Hippocampal formation (tissue), 2 donors: ENCODE measurements around the gene MYO10.
A peak's percentile ranks its signal among the peaks of the same experiment; 100 is the strongest.
"Not testable (repeated sequence)": the region's sequence is repeated elsewhere in the genome, so short reads cannot be mapped to it uniquely, and the experiment has no call there.

ENCODE experiments used
- DNase-seq, 2 donors: peaks; one replicate each; lab custom pipeline; 2025; lab: John Stamatoyannopoulos, UW

Gene MYO10

GRCh38 chr5:16669776-16670175, 266.3 kb downstream of the MYO10 start:
- no peak for DNase-seq

- no peak for DNase-seq
Measured at GRCh38 chr5:16668631-16669030, 267.5 kb downstream of the MYO10 start.

- no peak for DNase-seq
Measured at GRCh38 chr5:16668194-16668593, 267.9 kb downstream of the MYO10 start.

DNA sequence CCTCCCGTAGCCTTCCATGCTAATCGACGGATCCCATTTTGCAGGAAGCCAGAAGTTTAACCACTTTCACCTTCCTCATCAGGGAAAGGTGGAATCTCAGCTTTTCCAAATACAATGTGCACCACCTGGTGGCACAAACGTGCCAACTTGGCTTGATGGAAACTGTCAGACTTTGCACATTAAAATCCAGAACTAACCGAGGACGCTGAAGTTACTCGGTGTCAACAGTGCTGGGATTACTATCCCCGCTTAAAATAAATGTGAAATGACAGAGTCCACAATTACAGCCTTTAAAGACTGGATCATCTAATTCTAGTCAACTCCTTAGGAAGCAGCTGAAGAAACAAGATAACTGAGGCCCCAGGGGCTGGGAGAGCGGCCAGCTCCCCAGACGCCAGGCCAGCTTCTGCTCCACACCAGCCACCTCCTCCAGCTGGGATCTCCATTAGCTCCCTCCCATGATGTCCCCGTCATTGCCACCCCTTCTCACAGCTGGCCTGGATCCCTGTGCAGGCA, 269.1 kb downstream of the MYO10 start:
- peak; percentile 19 to 20 for DNase-seq

GRCh38 chr5:16666130-16666882, 269.8 kb downstream of the MYO10 start:
- no peak for DNase-seq

- no peak for DNase-seq
Measured at GRCh38 chr5:16665601-16666000, 270.5 kb downstream of the MYO10 start.

DNA sequence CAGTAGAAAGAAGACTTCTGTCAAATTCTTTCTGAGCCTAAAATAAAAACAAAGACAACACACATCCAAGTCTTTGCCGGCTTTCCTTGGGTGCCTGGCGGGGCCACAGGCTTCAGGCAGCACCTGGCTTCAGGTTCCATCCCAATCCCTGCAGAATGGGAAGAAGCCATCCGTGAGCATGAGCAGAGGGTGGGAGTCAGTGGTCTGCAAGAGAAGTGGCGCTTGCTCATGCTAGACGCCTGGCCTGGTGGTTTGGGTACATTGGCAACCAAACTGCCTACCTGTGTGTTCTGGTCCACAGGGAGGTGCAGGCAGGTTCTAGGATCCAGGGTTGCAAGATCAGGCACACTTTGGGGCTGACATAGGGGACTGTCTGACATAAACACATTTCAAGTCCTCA, 271.7 kb downstream of the MYO10 start:
- DNase-seq = no peak

- no peak for DNase-seq
Measured at GRCh38 chr5:16663840-16664239, 272.2 kb downstream of the MYO10 start.

DNA sequence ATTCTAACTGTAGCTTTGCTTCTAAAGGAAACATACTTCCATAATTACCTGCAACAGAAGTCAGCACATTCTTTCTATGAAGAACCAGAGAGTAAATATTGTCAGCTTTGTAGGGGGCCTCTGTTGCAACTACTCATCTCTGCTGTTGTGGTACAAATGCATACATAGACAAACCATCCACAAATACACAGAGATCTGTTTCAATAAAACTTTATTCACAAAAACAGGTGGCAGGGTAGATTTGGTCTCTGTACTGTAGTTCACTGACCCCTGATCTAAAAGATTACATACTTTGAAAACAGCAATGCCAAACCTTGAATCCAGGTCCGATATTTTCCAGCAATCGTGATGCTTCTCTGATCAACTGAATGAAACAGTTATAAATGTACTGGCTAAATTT, 274.4 kb downstream of the MYO10 start:
- DNase-seq = no peak

DNA sequence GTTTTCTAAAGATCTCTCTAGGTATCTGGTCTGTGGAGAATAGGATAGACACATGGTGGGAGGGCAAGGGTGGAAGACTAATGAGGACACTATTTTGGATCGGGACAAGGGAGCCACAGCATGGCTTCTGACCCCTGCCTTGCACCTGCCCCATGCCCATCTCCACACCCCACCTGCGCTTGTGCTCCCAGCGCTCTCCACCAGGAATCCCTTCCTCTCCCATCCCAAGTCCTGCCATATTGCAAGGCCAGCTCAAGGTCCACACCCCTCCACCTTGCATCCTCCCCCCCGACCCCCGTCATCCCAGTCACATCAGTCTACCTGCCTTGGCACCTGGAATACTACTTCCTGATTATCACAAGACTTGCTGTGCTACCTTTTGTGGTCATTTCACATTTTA, 275.1 kb downstream of the MYO10 start:
- DNase-seq = no peak

GRCh38 chr5:16659536-16659935, 276.6 kb downstream of the MYO10 start:
- no peak for DNase-seq

DNA sequence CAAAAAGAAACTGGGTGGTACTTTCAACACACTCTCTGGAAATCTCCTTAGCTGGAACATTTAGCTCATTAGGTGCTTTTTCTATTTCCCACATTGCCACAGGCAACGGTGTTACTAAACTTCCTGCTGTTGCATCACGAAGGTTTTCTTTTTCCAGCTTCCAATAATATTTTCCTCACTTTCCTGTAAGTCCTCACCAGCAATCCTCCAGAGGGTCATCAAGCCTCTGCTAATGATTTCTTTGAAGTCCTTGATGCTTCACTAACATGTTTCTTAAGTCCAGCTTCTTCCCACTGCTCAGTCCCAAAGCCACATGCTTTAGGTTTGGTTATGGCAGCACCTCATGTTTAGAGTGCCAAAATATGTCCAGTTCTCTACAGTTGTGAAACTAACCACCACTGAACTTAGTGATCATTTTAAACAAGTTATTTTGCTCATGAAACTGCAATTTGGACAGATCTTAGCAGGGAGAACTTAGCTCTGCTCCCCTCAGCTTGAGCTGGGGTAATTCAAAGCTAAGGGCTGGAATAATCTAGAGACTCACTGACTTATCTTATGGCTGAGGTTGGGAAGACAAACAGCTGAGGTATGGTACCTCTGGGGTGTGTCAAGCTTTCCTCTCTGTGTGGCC, 279.4 kb downstream of the MYO10 start:
- DNase-seq = no peak

- no peak for DNase-seq
Measured at GRCh38 chr5:16654647-16655334, 281.3 kb downstream of the MYO10 start.

GRCh38 chr5:16648739-16649138, 287.3 kb downstream of the MYO10 start:
- not testable (repeated sequence) for DNase-seq

DNA sequence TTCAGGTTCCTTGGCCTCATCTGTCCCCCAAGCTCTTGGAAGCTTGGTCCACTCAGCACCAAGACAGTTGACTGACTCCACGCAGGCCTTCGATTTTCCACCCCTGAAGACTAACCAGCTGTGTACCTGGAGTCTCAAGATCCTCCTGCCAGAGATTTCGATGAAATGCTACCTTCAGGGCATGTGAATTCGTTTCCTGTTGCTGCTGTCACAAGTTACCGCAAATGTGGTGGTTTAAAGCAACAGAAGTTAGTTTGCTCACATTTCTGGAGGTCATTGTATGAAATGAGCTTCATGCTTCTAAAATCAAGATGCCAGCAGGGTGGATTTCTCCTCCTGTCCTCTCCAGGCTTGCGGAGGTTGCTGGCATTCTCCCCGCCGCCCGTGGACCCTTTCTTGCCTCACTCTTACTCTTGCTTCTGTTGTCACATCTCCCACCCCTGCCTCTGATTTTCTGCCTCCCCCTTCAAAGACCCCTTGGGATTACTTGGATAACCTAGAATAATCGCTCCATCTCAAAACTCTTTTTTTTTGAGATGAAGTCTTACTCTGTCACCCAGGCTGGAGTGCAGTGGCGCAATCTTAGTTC, 291.7 kb downstream of the MYO10 start:
- no peak for DNase-seq

GRCh38 chr5:16642867-16643266, 293.2 kb downstream of the MYO10 start:
- DNase-seq = no peak

DNA sequence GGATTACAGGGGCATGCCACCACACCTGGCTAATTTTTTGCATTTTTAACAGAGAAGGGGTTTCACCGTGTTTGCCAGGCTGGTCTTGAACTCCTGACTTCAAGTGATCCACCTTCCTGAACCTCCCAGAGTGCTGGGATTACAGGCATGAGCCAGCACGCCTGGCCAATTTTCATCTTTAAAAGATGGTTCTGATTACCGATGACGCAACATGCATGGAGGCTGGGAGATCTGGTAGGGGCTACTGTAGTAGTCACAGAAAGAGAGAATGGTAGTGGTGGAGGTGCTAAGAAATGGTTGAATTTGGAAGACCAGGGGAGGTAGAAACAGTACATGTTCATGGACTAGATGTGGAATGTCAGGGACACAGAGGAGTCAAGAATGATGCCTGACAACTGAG, 296.9 kb downstream of the MYO10 start:
- DNase-seq = no peak

GRCh38 chr5:16628376-16628775, 307.7 kb downstream of the MYO10 start:
- DNase-seq = no peak

DNA sequence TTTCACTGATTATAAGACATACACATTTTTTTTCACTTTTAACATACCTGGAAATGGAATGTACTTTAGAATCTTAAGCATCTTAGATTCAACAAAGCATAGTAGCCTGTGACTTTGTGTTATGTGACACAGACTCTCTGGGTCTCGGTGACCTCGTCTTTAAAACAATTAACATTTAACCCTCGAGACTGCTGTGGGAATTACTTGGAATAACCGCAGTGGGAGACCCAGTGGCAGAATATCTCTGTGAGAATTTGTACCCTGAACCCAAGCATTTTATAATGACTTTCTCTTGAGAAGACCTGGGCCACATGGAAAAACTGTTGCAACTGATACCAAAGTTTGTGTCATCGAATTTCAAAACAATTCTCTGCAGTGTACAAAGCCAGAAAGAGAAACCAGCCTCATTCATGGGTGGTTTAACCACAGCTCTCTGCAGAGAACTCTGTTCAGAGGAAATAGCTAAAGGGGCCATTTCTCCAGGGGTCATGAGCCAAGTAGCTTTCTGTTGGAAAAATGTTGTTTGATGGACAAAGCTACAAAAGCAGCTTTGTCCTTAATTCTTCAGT, 309.3 kb downstream of the MYO10 start:
- no peak for DNase-seq

DNA sequence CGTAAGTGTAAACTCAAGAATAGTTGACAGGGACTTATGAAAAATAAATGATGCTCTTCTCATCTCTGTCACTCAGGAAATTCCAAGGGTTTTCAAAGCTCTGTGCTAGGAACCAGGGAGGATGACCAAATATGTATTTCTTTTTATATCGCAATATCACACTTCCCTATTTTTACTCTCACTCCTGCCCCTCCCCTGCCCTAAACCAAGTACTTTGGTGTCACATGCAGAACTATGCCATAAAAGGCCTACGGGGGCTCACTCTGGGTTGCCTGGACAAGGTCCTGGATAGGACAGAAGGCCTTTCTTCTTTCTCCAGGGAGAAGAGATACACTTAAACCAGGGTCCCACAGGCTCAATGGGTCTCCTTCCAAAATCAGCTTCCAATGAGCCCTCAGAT, 311.0 kb downstream of the MYO10 start:
- no peak for DNase-seq

DNA sequence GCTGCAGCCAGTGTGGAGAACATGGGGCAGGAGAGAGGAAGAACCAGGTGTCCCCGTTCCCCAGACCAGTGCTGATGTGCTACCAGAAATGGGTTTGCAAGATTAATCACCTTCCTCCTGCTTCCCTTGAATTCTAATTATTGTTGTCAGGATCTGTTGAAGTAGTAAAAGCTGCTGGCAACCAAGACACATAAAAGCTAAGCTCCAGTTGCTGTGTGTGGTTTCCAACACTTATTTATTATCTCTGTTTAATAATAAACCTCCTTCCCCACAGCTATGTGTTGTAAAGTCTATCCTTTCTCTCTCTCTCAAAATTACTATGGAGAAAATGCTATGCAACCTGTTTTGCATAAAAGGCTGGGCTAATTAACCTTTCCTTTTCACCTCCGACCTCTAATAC, 317.0 kb downstream of the MYO10 start:
- DNase-seq = no peak
